K562 (cell line): ENCODE data around the gene CEP131. TPM values are rescaled to one million over a fixed set of nuclear protein-coding genes. Genes with fewer than 3 reads are reported as not detected.
A peak's percentile ranks its signal among the peaks of the same experiment; 100 is the strongest.

Experiments used
- ARID2 ChIP-seq: fragments of 450-650 bp; IDR thresholded peaks from 2 replicates; pipeline ENCODE4 v1.6.1; 2017; ENCODE audit warnings: antibody characterized with exemption, mild to moderate bottlenecking
- ATF3 ChIP-seq, 2 experiments: fragments of 450-650 bp in 1 of 2; sonication (generic) in 1 of 2; formaldehyde crosslinking in 1 of 2; IDR thresholded peaks in 1 of 2; conservative IDR thresholded peaks in 1 of 2; 2 replicates each; pipeline versions ENCODE4 v1.6.1 to v1.8.1; 2016 to 2023; ENCODE audit warnings: mild to moderate bottlenecking in 2 of 2, moderate library complexity in 2 of 2, inconsistent platforms in 1 of 2, missing genetic modification reagents in 1 of 2
- CHCHD3 ChIP-seq: fragments of 250-450 bp; sonication (Bioruptor Pico); IDR thresholded peaks from 2 replicates; pipeline ENCODE4 v2.1.2; 2022; ENCODE audit warnings: mild to moderate bottlenecking
- ETV1 ChIP-seq: fragments of 450-650 bp; conservative IDR thresholded peaks from 2 replicates; pipeline ENCODE4 v1.6.1; 2016; ENCODE audit warnings: missing genetic modification characterization, control low read depth, low read depth, missing compliant biosample characterization
- FOXA3 ChIP-seq, 2 experiments: fragments of 450-650 bp in 1 of 2; sonication (generic) in 1 of 2; formaldehyde crosslinking; IDR thresholded peaks in 1 of 2; conservative IDR thresholded peaks in 1 of 2; 2 replicates each; pipeline versions ENCODE4 v1.4.0 to v1.8.0; 2020 to 2022; ENCODE audit warnings: mild to moderate bottlenecking in 2 of 2, missing genetic modification reagents in 1 of 2
- KLF16 ChIP-seq: IDR thresholded peaks from 2 replicates; pipeline ENCODE4 v1.6.1; 2016; ENCODE audit warnings: antibody characterized with exemption
- MTA1 ChIP-seq: fragments of 450-650 bp; IDR thresholded peaks from 2 replicates; pipeline ENCODE4 v1.6.1; 2017; ENCODE audit warnings: borderline replicate concordance
- PHF20 ChIP-seq: fragments of 450-650 bp; IDR thresholded peaks from 2 replicates; pipeline ENCODE4 v1.6.1; 2018; ENCODE audit not compliant: partially characterized antibody
- PRDM10 ChIP-seq: fragments of 450-650 bp; IDR thresholded peaks from 2 replicates; pipeline ENCODE4 v1.6.1; 2018; ENCODE audit not compliant: partially characterized antibody
- RBM14 ChIP-seq: fragments of 200-400 bp; formaldehyde crosslinking; IDR thresholded peaks from 2 replicates; pipeline ENCODE4 v1.6.1; 2018; ENCODE audit warnings: low read depth, mild to moderate bottlenecking, low read length, moderate library complexity, borderline replicate concordance; ENCODE audit not compliant: insufficient read depth
- RBM39 ChIP-seq: fragments of 200-400 bp; formaldehyde crosslinking; optimal IDR thresholded peaks from 2 replicates; pipeline ENCODE3; 2018; ENCODE audit warnings: low read depth, low read length
- SRSF9 ChIP-seq: fragments of 200-400 bp; formaldehyde crosslinking; IDR thresholded peaks from 2 replicates; pipeline ENCODE4 v1.6.1; 2017; ENCODE audit warnings: low read depth, low read length, borderline replicate concordance
- ZBTB9 ChIP-seq: fragments of 450-650 bp; formaldehyde crosslinking; IDR thresholded peaks from 2 replicates; pipeline ENCODE4 v1.4.0; 2020; ENCODE audit warnings: mild to moderate bottlenecking, moderate library complexity
- ZC3H8 ChIP-seq: fragments of 450-650 bp; IDR thresholded peaks from 2 replicates; pipeline ENCODE4 v1.6.1; 2017
- ZEB2 ChIP-seq: fragments of 450-650 bp; IDR thresholded peaks from 2 replicates; pipeline ENCODE4 v1.6.1; 2016
- ZFP36 ChIP-seq: fragments of 150-350 bp; IDR thresholded peaks from 2 replicates; pipeline ENCODE4 v1.6.1; 2018; ENCODE audit warnings: low read length, low read depth; ENCODE audit not compliant: partially characterized antibody
- ZNF384 ChIP-seq: IDR thresholded peaks from 2 replicates; pipeline ENCODE4 v1.6.1; 2012; ENCODE audit warnings: low read depth, low read length, improper control_type of control experiment
- polyA plus RNA-seq, 8 experiments: library from polyadenylated mRNA; depleted of rRNA in 4 of 8; stranded (reverse) in 5 of 8; unstranded in 3 of 8; fragments of >200 nt; fragmentation: Nextera tagmentation in 2 of 8; fragmentation: Illumina TruSeq in 1 of 8; extraction: Ambion mirVana in 2 of 8; extraction: Trizol in 1 of 8; gene quantifications; 2 replicates each; pipeline versions ENCODE4 v1.2.1 to v1.2.3, GENCODE V29; 2011 to 2014; ENCODE audit warnings: inconsistent platforms in 1 of 8, missing spikeins in 1 of 8
- total RNA-seq, 7 experiments: library from RNA; depleted of rRNA in 6 of 7; stranded (reverse); fragments of >200 nt in 6 of 7; fragmentation: Illumina TruSeq in 2 of 7; extraction: Trizol in 2 of 7; gene quantifications; 2 replicates each; pipeline versions ENCODE4 v1.2.1 to v1.2.3, GENCODE V29; 2011 to 2021; ENCODE audit warnings: low replicate concordance in 1 of 7
- TF ChIP-seq, protein P1 (sequence below): fragments of 150-350 bp; conservative IDR thresholded peaks from 2 replicates; pipeline ENCODE4 v1.6.1; 2014; ENCODE audit warnings: low read length

CEP131 gene
- total and polyA plus RNA-seq, 9 of the 15 experiments (the other 6 are each of a cell fraction or from before 2014, with no cell fraction given): 0.24 to 21.2 (median 2.3) TPM

GRCh38 chr17:81142301-81143199 lies 80.2 kb downstream of the CEP131 start (continued):
- TF ChIP-seq ZBTB9 (CRISPR knock-in tag): no peak
- TF ChIP-seq ARID2: peak; percentile 66; the same call in 1 of the 2 replicates
- TF ChIP-seq ZNF384: no peak
- no peak for TF ChIP-seq SRSF9
- TF ChIP-seq, protein P1, sequence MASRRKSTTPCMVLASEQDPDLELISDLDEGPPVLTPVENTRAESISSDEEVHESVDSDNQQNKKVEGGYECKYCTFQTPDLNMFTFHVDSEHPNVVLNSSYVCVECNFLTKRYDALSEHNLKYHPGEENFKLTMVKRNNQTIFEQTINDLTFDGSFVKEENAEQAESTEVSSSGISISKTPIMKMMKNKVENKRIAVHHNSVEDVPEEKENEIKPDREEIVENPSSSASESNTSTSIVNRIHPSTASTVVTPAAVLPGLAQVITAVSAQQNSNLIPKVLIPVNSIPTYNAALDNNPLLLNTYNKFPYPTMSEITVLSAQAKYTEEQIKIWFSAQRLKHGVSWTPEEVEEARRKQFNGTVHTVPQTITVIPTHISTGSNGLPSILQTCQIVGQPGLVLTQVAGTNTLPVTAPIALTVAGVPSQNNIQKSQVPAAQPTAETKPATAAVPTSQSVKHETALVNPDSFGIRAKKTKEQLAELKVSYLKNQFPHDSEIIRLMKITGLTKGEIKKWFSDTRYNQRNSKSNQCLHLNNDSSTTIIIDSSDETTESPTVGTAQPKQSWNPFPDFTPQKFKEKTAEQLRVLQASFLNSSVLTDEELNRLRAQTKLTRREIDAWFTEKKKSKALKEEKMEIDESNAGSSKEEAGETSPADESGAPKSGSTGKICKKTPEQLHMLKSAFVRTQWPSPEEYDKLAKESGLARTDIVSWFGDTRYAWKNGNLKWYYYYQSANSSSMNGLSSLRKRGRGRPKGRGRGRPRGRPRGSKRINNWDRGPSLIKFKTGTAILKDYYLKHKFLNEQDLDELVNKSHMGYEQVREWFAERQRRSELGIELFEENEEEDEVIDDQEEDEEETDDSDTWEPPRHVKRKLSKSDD: no peak
- no peak for TF ChIP-seq RBM14
- no peak for TF ChIP-seq PHF20
- TF ChIP-seq PRDM10: peak; percentile 84
- TF ChIP-seq ATF3 (IDR thresholded peaks at IDR 0.05): no peak
- TF ChIP-seq ATF3 (CRISPR knock-in tag; conservative IDR thresholded peaks at IDR 0.05): no peak
- TF ChIP-seq ZC3H8: no peak
- no peak for TF ChIP-seq MTA1
- TF ChIP-seq RBM39: no peak
- peak in 1 of 2 experiments; percentile 44; a peak in 1 of 4 replicates for TF ChIP-seq FOXA3 (CRISPR knock-in tag; conservative IDR thresholded peaks at IDR 0.05 in 1 of 2, IDR thresholded peaks at IDR 0.05 in 1 of 2)
- TF ChIP-seq KLF16: no peak
- peak; percentile 18 for TF ChIP-seq ZFP36
- TF ChIP-seq ZEB2: no peak
- no peak for TF ChIP-seq ETV1 (tag)
- TF ChIP-seq CHCHD3 (CRISPR knock-in tag): no peak
